NCI-H146 treated with DMSO at 0.1 percent for 48 hours (cell line): ENCODE data around the gene MAPKBP1.

Source experiments
- DNase-seq: peaks from one replicate; lab custom pipeline; 2025; ENCODE audit not compliant: unreplicated experiment; lab: John Stamatoyannopoulos, UW

Gene MAPKBP1

DNA sequence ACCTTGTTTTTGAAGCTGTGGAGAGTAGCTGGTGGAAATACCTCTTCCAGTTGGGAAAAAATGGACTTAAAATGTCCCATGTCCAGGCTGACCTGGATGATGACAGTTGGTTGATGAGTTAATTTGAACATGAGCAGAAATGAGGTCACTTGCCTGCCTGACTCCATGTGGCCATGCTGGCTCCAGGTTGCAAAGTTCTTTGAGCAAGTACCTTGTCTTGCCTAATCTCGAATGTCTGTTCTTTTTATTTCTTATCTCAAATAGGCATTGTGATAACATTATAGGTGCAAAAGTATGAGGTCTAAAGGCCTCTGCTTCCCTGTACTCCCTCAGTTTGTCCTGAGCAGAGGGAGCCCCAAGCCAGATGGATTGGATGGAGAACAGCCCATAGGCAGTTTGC, 9.0 kb downstream of the MAPKBP1 start:
- no peak for DNase-seq

GRCh38 chr15:41788262-41788661, 14.0 kb downstream of the MAPKBP1 start:
- DNase-seq: no peak

GRCh38 chr15:41789236-41789635, 15.0 kb downstream of the MAPKBP1 start:
- DNase-seq: no peak

- no peak for DNase-seq
Measured at GRCh38 chr15:41789662-41790061, 15.4 kb downstream of the MAPKBP1 start.

DNA sequence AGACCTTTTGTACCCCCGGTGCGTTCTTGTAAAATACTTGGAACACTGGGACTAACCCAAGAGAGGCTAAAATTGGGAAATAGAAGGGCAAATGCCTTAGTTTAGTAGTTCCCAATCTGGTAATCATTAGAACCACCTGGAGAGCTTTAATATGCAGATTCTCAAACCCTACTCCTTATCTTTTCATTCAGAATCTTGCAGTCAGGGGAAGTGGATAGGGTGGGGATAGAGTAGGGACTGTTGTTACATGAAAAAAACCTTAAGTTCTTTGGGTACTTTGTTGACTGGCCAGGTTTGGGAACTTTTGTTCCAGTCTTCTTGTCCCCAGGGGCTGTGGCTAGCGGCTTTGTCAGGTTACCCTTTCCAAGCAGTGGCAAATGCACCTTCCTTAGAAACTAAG, 15.9 kb downstream of the MAPKBP1 start:
- no peak for DNase-seq

GRCh38 chr15:41790756-41791546, 16.7 kb downstream of the MAPKBP1 start:
- no peak for DNase-seq

DNA sequence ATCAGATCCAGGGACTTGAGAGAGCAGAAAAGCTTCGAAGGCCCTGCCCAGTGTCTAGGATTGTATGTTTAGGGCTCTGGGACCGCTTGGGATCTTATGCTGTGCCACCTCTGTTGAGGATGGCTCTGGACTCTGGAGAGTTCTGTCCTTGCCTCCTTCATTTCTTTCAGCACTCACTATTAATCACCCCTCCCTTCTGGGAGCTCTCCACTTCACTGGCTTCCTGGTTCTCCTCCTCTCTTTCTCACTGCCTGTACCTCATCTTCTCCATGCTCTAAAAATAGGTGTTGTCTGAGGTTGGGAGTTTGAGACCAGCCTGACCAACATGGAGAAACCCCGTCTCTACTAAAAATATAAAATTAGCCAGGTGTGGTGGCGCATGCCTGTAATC, 17.3 kb downstream of the MAPKBP1 start:
- DNase-seq: no peak

- no peak for DNase-seq
Measured at GRCh38 chr15:41792000-41792637, 17.8 kb downstream of the MAPKBP1 start.

DNA sequence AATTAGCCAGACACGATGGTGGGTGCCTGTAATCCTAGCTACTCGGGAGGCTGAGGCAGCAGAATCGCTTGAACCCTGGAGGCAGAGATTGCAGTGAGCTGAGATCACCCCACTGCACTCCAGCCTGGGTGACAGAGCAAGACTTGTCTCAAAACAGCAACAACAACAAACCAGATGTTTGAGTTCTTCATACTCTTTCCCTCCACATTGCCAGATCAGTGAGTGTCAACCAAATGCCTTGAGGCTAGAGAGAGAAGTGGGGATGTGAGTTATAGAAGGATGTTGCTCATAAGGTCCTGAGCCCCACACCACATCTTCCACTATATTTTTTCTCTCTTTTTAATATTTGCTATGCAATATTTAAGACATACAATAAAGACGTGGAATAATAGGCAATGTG, 19.8 kb downstream of the MAPKBP1 start:
- DNase-seq: no peak

GRCh38 chr15:41795996-41796856, 21.9 kb downstream of the MAPKBP1 start:
- DNase-seq: no peak

GRCh38 chr15:41797201-41797944, 23.1 kb downstream of the MAPKBP1 start:
- DNase-seq: no peak

GRCh38 chr15:41798607-41799487, 24.6 kb downstream of the MAPKBP1 start:
- no peak for DNase-seq

DNA sequence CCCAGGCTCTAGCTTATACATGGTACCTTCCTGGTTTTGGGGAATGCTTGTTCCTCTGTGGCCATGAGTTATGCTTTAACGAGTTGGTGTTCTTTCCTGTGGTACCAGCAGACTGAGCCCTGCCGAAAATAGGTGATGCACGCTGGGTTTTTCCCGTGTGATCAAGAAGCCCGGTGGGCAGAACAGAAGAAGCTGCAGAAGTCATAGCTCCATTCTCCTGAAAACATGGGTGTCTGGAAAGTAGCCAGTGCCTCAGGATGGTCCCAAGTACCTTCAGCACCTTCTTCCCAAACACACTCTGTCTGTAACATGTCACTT, 25.2 kb downstream of the MAPKBP1 start:
- no peak for DNase-seq

- no peak for DNase-seq
Measured at GRCh38 chr15:41801185-41801584, 26.9 kb downstream of the MAPKBP1 start.

GRCh38 chr15:41801850-41802455, 27.7 kb downstream of the MAPKBP1 start:
- DNase-seq: no peak

DNA sequence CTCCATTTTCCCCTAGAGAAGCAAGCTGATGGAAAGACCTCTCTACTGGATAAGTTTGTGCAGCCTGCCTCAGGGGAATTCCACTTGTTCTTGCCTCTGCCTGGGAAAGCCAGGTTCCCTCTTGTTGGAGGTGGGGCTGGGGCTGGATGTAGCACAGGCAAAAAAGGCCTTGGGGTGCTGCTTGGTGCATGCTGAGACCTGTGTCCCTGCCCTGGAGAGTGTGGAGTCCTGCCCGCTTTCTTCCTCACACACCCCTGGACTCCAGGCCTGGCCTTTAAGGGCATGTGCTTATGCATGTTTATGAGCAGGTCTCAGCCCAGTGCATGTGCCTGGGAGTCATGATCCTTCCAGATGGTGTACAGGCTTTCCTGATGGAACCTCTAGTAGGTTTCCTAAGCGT, 30.1 kb downstream of the MAPKBP1 start:
- no peak for DNase-seq

- DNase-seq: no peak
Measured at GRCh38 chr15:41804916-41805666, 30.8 kb downstream of the MAPKBP1 start.

DNA sequence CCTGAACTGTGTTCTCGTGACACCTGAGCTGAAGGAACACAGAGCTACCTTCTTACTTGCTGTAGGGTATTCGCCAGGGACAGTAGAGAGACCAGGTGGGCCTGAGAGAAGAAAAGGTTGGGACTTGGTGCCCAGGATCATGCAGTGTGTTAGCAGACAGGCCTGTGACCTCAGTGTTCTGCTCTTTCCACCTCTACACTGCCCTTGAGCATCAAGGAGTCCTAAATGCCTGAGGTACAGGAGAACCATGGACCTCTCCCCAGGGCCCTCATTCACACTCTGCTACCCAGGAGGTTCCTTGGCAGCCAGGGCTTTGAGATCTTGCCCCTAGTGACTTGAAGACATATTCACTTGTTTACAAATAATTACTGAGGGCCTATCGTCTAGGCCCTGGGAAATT, 31.4 kb downstream of the MAPKBP1 start:
- DNase-seq: no peak
